Heart left ventricle (tissue), 13 donors: ENCODE data around the gene CYP2S1.

ENCODE experiments used
- POLR2A ChIP-seq, 2 donors: fragments of 450-650 bp; IDR thresholded peaks; one replicate each; pipeline ENCODE4 v1.6.1; 2017; ENCODE audit warnings: antibody characterized with exemption in 2 of 2, mild to moderate bottlenecking in 2 of 2, moderate library complexity in 2 of 2
- TF ChIP-seq, protein P1 (sequence below), 12 donors: fragments of 200-600 bp; sonication (generic) in 4 of 12; IDR thresholded peaks; one replicate each; pipeline versions ENCODE4 v1.5.0 to v1.8.0; 2018 to 2022; ENCODE audit warnings: antibody characterized with exemption in 12 of 12, mild to moderate bottlenecking in 5 of 12
- donor health status: ischemic (EF 13 %, LVEDD 7.1; RV severe dilation, severe dysfunction).
- donor health status: DM: no; HTN: yes; CAD: no.
- donor health status: DM: no; HTN: no; CAD: no.
- donor health status: ischemic (EF 25% LVEDD 6.9; RV normal size, moderate dysfunction).
- donor health status: ischemic (EF 25% LVEDD 5.7; RV mildly dilated, moderate dysfunction).
- donor health status: ischemic (EF 35%, LVEDD 5.7; RV mildly dilated, moderate dysfunction).
- donor health status: nonischemic (EF 11% LVEDD 7.7; RV severe dilation, severe dysfunction).
- donor health status: DM: yes; HTN: yes; CAD: no.
- donor health status: PGD.
- donor health status: ischemic (EF 29% LVEDD 5.4; RV normal size, mild dysfunction).
- donor health status: nonischemic (EF 23%, LVEDD 6.1; RV moderate dilation, normal function).

DNA sequence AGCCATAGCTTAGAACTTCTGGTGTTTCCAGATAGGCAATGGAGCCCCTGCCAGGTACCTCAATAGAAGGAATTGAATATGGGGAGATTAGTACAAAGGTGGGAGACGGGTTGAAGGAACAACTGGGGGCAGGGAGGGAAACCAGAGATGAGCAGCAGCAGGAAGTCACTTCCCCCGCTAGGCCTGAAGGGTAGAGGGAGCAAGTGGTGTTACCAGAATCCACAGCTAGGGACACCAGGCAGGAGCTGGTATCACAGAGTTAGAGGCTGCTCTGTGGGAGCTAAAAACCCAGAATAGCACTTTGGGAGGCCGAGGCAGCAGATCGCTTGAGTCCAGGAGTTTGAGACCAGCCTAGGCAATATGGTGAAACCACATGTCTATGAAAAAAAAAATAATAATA lies 55.9 kb downstream of the CYP2S1 start:
- no peak for TF ChIP-seq POLR2A (IDR thresholded peaks at IDR 0.05)
- TF ChIP-seq, protein P1, sequence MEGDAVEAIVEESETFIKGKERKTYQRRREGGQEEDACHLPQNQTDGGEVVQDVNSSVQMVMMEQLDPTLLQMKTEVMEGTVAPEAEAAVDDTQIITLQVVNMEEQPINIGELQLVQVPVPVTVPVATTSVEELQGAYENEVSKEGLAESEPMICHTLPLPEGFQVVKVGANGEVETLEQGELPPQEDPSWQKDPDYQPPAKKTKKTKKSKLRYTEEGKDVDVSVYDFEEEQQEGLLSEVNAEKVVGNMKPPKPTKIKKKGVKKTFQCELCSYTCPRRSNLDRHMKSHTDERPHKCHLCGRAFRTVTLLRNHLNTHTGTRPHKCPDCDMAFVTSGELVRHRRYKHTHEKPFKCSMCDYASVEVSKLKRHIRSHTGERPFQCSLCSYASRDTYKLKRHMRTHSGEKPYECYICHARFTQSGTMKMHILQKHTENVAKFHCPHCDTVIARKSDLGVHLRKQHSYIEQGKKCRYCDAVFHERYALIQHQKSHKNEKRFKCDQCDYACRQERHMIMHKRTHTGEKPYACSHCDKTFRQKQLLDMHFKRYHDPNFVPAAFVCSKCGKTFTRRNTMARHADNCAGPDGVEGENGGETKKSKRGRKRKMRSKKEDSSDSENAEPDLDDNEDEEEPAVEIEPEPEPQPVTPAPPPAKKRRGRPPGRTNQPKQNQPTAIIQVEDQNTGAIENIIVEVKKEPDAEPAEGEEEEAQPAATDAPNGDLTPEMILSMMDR (IDR thresholded peaks at IDR 0.05) = no peak
